ENCODE data around the gene PLCB4. TPM values are rescaled to one million over a fixed set of nuclear protein-coding genes. Genes with fewer than 3 reads are reported as not detected.

PLCB4 gene
- total RNA-seq, 1 donor from 2014 or later: 12.0 TPM

GRCh38 chr20:9068233-9068801, 570 bp upstream of the PLCB4 start:
- intact Hi-C loops (cut with DNase I): no loop called here
- peak overlapping the region; percentile 83 for H3K27ac ChIP-seq
- H3K4me3 ChIP-seq: peak overlapping the region; percentile 72 to 94
- no peak for DNase-seq (ENCODE audit: extremely low spot score in 2 of 2)
- H3K27me3 ChIP-seq: no peaks in the 10 kb centered on the region
- no peaks in the 10 kb centered on the region for H3K36me3 ChIP-seq
- TF ChIP-seq, protein P1, sequence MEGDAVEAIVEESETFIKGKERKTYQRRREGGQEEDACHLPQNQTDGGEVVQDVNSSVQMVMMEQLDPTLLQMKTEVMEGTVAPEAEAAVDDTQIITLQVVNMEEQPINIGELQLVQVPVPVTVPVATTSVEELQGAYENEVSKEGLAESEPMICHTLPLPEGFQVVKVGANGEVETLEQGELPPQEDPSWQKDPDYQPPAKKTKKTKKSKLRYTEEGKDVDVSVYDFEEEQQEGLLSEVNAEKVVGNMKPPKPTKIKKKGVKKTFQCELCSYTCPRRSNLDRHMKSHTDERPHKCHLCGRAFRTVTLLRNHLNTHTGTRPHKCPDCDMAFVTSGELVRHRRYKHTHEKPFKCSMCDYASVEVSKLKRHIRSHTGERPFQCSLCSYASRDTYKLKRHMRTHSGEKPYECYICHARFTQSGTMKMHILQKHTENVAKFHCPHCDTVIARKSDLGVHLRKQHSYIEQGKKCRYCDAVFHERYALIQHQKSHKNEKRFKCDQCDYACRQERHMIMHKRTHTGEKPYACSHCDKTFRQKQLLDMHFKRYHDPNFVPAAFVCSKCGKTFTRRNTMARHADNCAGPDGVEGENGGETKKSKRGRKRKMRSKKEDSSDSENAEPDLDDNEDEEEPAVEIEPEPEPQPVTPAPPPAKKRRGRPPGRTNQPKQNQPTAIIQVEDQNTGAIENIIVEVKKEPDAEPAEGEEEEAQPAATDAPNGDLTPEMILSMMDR (IDR thresholded peaks at IDR 0.05): no peak
- TF ChIP-seq POLR2A (IDR thresholded peaks at IDR 0.05): no peak
- TF ChIP-seq POLR2AphosphoS5 (IDR thresholded peaks at IDR 0.05; ENCODE audit: insufficient read depth in 1 of 2, low read depth in 1 of 2): no peak
- no peaks in the 10 kb centered on the region for H3K9me3 ChIP-seq
- peaks cover 11% of the 10 kb centered on the region for H3K4me1 ChIP-seq

DNA sequence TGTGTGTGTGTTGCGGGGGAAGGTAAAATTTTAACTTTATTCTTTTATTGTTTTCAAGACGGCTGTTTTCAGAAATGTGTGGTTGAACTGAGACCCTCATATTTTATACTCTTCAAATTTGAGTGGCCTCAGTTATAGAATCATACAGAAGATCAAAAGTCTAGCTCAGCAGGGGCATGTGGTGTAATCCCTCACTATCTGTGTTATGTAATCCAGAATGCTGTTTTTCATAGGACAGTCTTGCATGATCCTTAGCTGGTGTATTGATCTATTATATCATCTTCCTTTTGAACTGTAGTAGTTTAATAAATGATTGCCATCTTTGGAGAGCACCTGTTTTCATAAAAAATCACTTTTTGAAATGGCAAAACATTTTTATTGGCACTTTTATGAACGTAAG, 1.4 kb downstream of the PLCB4 start:
- Histone ChIP-seq H3K27ac (no peak overlapping the region), H3K27me3 (no peaks in the 10 kb centered on the region), H3K4me1 (peaks cover 11% of the 10 kb centered on the region), H3K4me3 (no peak overlapping the region), H3K9me3 (no peaks in the 10 kb centered on the region), H3K36me3 (no peaks in the 10 kb centered on the region)
- intact Hi-C loops (cut with DNase I): no loop called here
- no peak for DNase-seq (ENCODE audit: extremely low spot score in 2 of 2)
- TF ChIP-seq POLR2AphosphoS5 (IDR thresholded peaks at IDR 0.05; ENCODE audit: insufficient read depth in 1 of 2, low read depth in 1 of 2) (no peak), POLR2A (IDR thresholded peaks at IDR 0.05) (no peak)
- TF ChIP-seq, protein P1 (IDR thresholded peaks at IDR 0.05): no peak

DNA sequence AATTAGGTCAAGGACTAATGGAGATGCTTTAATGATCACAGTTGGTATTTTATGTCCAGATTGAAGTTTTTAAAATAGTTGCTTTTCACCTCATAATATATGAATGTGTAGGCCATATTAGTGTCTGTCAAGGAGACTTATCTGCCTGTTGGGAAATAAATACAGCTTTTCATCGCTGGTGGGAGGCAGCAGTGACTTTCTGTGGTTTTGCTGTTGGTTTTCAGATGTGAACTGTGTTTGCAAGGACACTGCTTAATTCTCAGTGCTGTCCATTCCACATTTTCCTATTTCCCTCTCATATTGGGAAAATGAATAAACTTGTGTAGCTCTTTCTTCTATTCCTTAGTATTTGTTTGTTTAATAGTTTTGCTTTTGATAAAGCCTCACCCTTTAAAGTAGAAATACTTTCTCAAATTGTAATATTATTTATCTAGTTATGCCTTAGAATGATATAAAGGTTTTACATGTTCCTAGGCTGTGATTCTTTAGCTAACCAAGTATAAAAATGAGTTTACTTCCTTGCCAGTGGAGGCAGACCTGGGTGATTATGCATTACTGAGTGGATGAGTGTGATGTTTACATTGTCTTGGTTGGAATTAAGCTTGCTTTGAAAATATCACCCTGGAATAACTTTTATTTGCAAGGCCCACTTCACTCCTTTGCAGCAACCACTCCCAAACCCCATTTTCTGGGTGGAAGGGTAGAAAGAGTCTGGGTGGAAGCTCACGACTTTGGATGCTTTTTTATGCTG, 3.3 kb downstream of the PLCB4 start:
- H3K4me3 ChIP-seq: no peak overlapping the region
- H3K36me3 ChIP-seq: no peaks in the 10 kb centered on the region
- TF ChIP-seq, protein P1 (IDR thresholded peaks at IDR 0.05): no peak
- TF ChIP-seq POLR2AphosphoS5 (IDR thresholded peaks at IDR 0.05; ENCODE audit: insufficient read depth in 1 of 2, low read depth in 1 of 2) (no peak), POLR2A (IDR thresholded peaks at IDR 0.05) (no peak)
- intact Hi-C loops (cut with DNase I): no loop called here
- H3K4me1 ChIP-seq: peaks cover 11% of the 10 kb centered on the region
- H3K9me3 ChIP-seq: no peaks in the 10 kb centered on the region
- no peak overlapping the region for H3K27ac ChIP-seq
- H3K27me3 ChIP-seq: no peaks in the 10 kb centered on the region
- no peak for DNase-seq (ENCODE audit: extremely low spot score in 2 of 2)

- H3K36me3 ChIP-seq: no peaks in the 10 kb centered on the region
- no peaks in the 10 kb centered on the region for H3K27me3 ChIP-seq
- no peaks in the 10 kb centered on the region for H3K9me3 ChIP-seq
- no peak overlapping the region for H3K4me3 ChIP-seq
- TF ChIP-seq POLR2AphosphoS5 (IDR thresholded peaks at IDR 0.05; ENCODE audit: insufficient read depth in 1 of 2, low read depth in 1 of 2): no peak
- TF ChIP-seq, protein P1 (IDR thresholded peaks at IDR 0.05): no peak
- no peak for TF ChIP-seq POLR2A (IDR thresholded peaks at IDR 0.05)
- no peak overlapping the region for H3K27ac ChIP-seq
- no peak for DNase-seq (ENCODE audit: extremely low spot score in 2 of 2)
- peaks cover 11% of the 10 kb centered on the region for H3K4me1 ChIP-seq
- intact Hi-C loops (cut with DNase I): no loop called here
These were observed 4.1 kb downstream of the PLCB4 start for GRCh38 chr20:9072861-9073500.

All from vagina (tissue), 2 donors.